Mesenteric fat pad (tissue), 1 donor: ENCODE data around the gene SHBG. TPM values are rescaled to one million over a fixed set of nuclear protein-coding genes. Genes with fewer than 3 reads are reported as not detected.
A peak's percentile ranks its signal among the peaks of the same experiment; 100 is the strongest.
"Not testable (repeated sequence)": the region's sequence is repeated elsewhere in the genome, so short reads cannot be mapped to it uniquely, and the experiment has no call there.

ENCODE experiments used
- DNase-seq: peaks from one replicate; pipeline ENCODE4 v3.0.0-alpha.2; 2020; ENCODE audit warnings: low spot score
- total RNA-seq: library from RNA; stranded (reverse); fragmentation: NEBNext Ultra II Directional; extraction: Animal tissue kit (Norgen Biotek cat#: 25700); gene quantifications from one replicate; pipeline ENCODE4 v1.2.1, GENCODE V29; 2021
- donor health status: DM: yes; HTN: yes; CAD: no.

SHBG gene
- total RNA-seq, 1 donor from 2014 or later: 0.71 TPM

DNA sequence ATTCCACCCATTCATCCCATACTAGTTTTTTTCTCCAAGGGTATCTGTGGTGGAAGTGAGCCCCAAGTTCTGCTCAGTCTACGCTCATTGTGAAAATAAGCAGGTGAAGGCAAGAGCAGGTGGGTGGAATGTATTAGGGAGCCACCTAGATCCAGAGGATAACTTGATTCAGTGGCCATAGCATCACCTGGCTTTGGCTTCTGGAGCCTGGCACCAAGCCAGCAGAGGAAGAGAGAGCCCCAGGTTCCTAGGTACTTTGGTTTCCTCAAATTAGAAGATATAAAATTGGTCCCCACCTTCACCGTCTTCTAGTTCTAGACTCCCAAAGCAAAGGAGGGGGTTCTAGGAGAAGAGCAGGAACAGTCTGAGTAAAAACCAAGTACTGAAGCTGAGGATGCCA, 19.3 kb upstream of the SHBG start:
- DNase-seq: no peak

DNA sequence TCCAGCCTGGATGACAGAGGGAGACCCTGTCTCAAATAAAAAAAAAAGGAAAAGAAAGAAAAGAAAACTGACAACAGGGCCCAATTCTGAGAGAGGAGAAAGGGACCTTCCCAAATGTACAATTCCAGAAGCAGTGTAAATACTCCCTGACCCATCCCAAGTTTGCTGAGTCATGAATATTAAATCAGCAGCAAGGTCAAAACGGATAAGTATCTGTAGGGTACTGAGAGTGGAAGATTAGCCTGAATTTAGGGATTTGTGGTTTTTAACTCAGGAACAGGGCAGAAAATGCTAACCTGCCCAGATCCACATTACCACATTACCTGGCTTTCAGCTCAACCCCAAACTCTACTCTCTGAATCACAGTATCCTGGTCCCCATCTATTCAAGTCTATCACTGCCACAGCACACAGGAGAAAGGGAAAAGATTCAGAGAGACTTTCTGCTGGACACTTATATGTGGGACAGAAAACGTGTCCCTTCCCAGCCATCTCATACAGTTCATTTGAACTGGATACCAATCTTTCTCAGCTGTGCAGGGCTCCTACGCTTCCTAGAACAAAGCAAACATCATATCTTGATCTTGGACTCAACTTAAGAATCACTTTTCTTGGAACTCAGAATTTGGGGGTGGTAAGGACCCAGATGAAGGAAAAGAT, 18.2 kb upstream of the SHBG start:
- no peak for DNase-seq

DNA sequence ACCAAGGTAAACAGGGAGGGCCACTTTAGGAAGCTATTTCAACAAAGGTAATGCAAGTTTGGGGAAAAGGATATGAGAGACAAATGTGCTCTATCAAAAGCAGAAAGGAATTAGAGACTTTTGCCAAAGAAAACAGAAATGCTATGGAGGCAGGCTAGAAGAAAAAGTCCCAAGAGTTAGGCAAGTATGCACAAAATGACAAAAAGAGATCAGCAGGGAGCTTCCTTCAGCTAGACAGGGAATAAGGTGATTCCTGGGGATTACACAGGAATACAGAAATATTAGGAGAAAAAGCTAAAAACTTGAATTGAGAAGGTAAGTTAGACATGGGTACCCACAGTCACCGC, 17.7 kb upstream of the SHBG start:
- DNase-seq: no peak

DNA sequence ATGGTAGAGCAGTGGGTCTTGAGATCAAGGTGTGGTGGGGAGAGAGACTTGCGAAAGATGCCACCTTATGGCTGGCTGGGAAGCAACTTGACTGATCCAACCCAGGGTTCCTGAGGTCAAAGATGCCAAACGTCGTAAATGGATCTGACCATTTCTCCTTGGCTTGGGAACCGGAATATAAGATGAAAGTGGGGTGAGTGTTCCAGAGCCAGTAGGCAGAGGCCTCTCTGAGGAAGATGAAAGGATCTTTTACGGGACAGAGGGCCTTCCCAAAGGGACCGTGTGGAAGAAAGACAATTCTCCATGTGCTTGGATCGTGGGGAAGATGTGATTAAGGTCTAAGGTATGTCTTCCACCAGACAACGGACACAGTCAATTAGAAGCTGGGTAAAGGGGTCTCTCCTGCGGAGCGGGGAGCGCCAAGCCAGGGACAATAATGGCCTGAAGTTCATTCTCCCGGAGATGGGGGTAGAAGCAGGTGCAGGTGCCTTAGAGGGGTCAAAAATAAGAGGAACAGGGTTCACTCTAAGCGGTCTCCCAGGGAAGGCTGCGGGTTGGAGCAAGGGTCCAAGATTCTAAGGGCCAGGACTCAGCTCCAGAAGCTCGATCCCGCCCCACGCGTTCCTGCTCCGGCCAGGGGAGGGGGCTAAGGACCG, 16.0 kb upstream of the SHBG start:
- no peak for DNase-seq

DNA sequence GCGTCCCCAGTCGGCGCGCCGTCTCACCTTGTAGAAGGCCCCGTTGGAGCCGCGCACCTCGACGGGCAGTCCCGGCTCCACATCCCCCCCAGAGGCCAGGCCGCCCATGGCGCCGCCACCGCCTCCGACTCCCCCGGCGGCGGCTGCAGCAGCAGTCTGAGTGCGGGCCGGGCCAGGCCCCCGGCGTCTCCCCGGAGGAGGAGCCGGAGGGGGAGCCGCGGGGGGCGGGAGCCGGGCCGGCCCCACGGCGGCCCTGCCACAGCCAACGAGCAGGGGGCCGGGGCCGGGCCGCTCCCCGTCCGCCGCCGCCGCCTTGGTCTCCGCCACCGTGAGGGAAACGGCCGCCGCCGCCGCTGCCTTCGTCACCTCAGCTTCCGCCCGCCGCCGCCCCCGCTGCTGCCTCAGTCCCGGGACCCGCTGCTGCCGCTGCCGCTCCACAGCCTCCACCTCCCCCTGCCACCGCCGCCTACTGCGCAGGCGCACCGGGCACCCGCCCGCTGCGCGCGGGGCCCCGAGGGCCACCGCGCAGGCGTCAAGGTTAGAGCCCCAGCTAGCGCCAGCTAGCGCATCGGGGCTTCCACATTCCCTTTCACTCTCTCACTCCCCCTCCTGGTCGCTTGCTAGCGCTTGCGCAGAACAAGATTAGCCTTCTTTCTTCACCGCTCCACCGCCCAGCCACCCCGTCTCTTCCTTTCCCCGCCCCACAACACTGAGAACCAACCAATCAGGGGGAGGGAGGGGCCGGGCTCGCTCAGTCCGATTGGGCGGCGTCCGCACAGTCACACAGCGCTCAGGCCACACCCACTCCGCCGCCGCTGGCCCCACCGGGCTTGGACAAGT, 15.3 kb upstream of the SHBG start, which contains the start of gene FXR2:
FXR2 (minus strand) TSS at position 473 of the 840 bp plus-strand sequence; CDS start at position 108, 365 bp downstream.
- peak; percentile 100 for DNase-seq

- DNase-seq: no peak
These were observed 14.6 kb upstream of the SHBG start for GRCh38 chr17:7615265-7615747.

DNA sequence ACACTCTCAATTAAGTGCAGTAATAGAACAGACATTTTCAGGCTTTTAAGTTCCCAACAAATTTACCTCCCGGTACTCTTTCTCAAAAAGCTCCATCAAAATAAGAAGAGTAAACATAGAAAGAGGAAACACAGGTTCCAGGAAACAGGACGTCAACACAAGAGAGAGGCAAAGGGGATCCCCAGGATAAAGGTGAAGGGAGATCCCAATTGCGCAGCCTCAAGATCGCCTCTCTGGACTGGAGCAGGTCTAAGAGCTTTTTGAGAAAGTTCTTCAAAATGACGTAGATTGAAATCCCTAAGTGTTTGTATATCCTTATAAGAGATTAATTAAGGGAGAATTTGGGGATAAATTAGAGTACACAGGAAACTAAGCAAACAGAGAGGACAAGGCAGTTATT, 11.3 kb upstream of the SHBG start:
- no peak for DNase-seq

DNA sequence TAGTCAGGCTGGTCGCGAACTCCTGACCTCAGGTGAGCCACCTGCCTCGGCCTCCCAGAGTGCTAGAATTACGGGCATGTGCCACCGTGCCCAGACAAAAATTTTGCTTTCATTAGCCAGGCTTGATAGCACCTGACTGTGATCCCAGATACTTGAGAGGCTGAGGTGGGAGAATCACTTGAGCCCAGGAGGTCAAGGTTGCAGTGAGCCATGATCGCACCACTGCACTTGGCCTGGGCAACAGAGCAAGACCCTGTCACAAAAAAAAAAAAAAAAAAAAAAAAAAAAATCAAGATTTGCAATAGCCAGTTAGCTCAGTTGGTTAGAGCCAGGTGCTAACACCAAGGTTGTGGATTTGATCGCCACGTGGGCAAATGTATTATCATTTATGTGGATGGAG, 9.1 kb upstream of the SHBG start:
- no peak for DNase-seq

DNA sequence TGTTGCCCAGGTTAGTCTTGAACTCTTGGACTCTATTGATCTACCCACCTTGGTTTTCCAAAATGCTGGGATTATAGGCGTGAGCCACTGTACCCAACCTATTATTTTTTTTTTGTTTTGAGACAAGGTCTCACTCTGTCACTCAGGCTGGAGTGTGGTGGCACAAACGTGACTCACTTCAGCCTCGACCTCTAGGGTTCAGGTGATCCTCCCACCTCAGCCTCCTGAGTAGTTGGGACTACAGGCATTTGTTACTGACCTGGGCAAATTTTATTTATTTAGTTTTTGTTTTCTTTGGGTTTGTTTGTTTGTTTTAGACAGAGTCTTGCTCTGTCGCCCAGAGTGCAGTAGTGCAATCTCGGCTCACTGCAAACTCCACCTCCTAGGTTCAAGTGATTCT, 6.3 kb upstream of the SHBG start:
- DNase-seq: no peak

DNA sequence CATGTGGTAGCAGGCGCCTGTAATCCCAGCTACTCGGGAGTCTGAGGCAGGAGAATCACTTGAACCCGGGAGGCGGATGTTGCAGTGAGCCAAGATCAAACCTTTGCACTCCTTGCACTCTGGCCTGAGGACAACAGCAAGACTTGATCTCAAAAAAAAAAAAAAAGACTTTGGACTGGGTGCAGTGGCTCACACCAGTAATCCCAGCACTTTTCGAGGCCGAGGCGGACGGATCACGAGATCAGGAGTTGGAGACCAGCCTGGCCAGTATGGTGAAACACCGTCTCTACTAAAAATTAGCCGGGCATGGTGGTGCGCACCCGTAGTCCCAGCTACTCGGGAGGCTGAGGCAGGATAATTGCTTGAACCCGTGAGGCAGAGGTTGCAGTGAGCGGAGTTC, 4.2 kb upstream of the SHBG start:
- DNase-seq: not testable (repeated sequence)

GRCh38 chr17:7626307-7626706, 3.6 kb upstream of the SHBG start:
- no peak for DNase-seq

- no peak for DNase-seq
These were observed 3.0 kb upstream of the SHBG start for GRCh38 chr17:7626956-7627249.

DNA sequence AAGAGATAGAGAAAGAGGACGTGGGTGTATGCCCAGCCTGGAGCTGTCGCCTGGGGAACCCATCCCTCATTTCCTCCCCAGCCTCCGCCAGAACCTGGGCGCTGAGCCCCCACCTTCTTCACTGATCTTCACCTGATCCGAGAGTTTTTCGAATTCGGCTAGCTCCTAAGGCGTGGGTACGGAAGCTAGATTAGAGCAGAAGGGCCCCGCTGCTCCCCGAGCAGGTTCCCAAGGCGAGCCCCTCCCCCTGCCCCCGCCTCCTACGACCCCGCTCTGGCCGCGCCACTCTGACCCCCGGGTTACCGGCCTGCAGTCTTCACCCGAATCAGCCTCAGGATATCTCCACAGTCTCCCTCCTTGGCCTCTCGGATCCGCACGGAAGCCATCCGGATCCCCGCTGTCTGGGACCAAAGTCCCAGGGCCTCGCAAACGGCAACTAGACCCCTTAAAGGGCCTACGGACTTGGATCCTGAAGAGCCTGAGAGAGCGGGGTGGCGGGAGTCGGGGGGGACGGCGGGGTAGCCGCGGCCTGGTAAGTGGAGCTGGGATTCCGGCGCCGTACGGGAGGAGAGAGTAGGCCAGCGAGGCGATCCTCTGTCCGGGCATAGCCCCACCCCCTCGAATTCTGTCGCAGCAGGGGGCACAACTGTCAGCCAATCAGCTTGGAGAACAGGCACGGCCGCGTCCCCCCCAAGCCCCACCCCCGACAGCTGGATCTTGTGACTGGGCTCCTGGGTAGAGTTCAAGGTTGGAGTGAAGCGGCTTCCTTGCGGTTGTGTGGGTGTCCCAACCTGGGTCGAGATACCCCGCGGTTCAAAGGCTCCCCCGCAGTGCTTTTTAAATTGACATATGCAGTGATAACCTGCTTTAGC, 2.4 kb upstream of the SHBG start, which contains the start of gene SAT2:
SAT2 (minus strand) TSS at position 572 of the 872 bp plus-strand sequence; CDS start at position 386, 186 bp downstream.
- peak; percentile 96 for DNase-seq

DNA sequence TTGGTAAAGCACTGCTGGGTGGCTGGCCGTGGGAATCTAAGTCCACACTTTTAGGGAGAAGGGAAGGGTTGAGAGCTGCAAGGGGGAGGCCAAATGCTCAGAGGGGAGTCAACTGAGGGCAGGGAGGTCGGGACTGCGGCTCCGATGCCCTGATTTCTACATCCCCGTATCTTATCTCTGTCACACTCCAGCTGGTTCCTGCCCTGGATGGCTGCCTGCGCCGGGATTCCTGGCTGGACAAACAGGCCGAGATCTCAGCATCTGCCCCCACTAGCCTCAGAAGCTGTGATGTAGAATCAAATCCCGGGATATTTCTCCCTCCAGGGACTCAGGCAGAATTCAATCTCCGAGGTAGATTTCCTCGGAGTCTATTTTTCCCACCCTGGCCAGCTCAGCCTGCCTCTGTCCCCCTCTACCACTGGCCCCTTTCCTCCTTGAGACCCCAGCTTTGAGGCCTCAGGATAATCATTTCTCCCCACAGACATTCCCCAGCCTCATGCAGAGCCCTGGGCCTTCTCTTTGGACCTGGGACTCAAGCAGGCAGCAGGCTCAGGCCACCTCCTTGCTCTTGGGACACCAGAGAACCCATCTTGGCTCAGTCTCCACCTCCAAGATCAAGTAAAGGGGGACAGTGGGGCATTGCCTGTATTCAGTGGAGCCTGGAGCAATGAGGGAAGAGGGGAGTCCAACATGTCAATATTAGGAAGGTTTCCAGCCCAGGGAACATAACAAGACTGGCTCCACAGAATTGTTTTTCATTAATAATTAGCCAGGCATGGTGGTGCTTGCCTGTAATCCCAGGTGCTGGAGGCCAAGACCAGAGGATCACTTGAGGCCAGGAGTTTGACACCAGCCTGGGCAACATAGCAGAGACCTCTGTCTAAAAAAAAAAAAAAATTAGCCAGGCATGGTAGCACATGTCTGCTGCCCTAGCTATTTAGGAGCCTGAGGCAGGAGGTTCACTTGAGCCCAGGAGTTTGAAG, 1.8 kb downstream of the SHBG start:
- DNase-seq: no peak

- DNase-seq: no peak
These were observed 2.6 kb downstream of the SHBG start for GRCh38 chr17:7632492-7632894.

DNA sequence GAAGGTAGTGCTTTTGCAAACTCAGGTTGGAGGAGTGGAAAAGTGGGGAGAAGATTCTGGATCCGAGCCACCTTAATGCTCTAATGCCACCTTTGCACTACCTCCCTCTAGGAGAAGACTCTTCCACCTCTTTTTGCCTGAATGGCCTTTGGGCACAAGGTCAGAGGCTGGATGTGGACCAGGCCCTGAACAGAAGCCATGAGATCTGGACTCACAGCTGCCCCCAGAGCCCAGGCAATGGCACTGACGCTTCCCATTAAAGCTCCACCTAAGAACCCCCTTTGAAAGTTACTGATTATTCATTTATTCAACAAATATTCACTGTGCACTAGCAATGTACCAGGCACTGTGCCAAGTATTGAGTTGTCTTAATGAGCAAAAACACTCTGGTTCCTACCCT, 3.2 kb downstream of the SHBG start:
- no peak for DNase-seq

DNA sequence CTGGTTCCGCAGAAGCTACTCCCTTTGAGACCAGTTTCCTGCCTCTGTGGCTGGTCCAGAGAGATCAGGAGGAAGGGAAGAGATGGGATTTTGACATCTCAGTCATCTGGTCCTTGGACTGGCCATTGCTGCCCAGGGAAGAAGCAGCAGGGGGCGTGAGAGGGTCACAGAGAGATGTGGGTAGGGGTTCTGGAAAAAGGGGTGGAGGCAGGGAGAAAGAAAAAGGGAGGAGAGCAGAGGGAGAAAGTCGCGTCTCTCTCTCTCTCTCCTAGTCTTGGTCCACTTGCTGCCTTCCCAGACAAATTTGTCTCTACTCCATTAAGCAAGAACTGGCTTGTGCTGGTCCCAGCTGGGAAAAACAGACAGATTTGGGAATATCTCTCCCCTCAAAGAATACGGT, 4.4 kb downstream of the SHBG start:
- no peak for DNase-seq

DNA sequence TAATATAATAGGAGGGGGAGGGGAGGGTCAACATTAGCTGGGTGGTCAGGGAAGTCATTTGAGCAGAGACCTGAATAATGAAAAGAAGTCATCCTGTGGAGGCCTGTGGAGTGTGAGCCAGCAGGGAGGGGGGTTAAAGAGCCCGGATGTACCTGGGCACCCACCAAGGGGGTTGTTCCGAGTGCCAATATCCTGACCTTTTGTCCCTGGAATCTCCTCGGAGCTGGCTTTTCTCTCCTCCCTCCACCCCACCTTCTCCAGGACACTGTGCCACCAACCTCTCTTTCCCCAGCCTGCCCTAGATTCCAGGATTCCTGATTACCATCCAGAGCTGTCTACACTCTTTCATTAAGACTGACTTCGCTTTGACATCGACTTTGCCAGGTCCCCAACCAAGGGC, 6.2 kb downstream of the SHBG start:
- no peak for DNase-seq

DNA sequence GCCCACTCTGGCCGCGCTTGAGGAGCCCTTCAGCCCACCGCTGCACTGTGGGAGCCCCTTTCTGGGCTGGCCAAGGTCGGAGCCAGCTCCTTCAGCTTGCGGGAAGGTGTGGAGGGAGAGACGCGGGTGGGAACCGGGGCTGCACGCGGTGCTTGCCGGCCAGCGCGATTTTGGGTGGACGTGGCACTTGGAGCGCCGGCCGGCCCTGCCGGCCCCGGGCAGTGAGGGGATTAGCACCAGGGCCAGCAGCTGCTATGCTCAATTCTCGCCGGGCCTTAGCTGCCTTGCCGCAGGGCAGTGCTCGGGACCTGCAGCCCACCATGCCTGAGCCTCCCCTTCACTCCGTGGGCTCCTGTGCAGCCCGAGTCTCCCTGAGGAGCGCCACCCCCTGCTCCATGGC, 10.8 kb downstream of the SHBG start:
- no peak for DNase-seq

DNA sequence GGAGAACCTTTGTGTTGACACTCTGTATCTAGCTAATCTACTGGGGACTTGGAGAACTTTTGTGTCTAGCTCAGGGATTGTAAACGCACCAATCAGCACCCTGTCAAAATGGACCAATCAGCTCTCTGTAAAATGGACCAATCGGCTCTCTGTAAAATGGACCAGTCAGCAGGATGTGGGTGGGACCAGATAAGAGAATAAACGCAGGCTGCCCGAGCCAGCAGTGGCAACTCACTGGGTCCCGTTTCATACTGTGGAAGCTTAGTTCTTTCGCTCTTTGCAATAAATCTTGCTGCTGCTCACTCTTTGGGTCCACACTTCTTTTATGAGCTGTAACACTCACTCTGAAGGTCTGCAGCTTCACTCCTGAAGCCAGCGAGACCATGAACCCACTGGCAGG, 11.7 kb downstream of the SHBG start:
- DNase-seq: not testable (repeated sequence)
